ENCODE data around the gene SUGP1. TPM values are rescaled to one million over a fixed set of nuclear protein-coding genes. Genes with fewer than 3 reads are reported as not detected.

SUGP1 gene
- total and polyA plus RNA-seq, 2 of the 13 experiments (the other 11 are each of a cell fraction or from before 2014, with no cell fraction given), result 21.6 to 25.9 TPM

DNA sequence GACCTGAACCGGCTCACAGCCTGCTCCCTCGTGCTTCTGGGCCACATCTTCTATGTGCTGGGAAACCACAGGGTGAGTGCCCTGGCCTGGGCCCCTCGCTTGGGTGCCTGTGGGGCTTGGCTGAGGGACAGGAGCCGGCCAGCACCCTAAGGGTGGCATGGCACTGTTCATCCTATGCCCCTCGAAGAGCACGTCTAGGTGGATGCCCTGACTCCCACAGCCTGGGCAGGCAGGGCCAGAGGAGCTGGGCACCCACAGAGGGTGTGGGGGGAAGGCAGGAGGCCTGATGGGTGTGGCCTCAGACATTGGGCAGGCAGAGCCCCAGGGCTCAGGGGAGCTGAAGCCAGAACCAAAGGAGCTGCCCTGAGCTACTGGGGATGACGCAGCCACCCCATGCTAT lies 29.1 kb upstream of the SUGP1 start:
- 73% methylated on average over 2 of the region's 7 CpGs for WGBS (ENCODE audit: low lambda C conversion rate)
- intact Hi-C loops (cut with micrococcal nuclease; ENCODE audit: unreplicated experiment) (no loop called here), in situ Hi-C loops (cut with HindIII; ENCODE audit: extremely low pct_ligation_motif_present, low pct_unique_long_range_greater_than_20kb) (no loop called here)
- FAIRE-seq (no peak), DNase-seq (ENCODE audit: low spot score) (no peak), ATAC-seq (no peak; the same call in 2 of the 3 replicates)
- Histone ChIP-seq H3K27me3 (ENCODE audit: control insufficient read depth in 1 of 2, insufficient read depth in 2 of 2, low read length in 2 of 2) (no peaks in the 10 kb centered on the region), H2AFZ (ENCODE audit: low read length) (no peak overlapping the region), H4K20me1 (ENCODE audit: insufficient read depth, low read length) (no peaks in the 10 kb centered on the region), H3K36me3 (replicated peaks in 1 of 2; ENCODE audit: control insufficient read depth in 1 of 2, insufficient read depth in 2 of 2, low read length in 2 of 2) (peaks cover 36 to 68% of the 10 kb centered on the region in 2 experiments), H3K4me1 (ENCODE audit: insufficient read depth, low read length) (no peaks in the 10 kb centered on the region), H3K9me3 (ENCODE audit: low read length) (no peaks in the 10 kb centered on the region), H3K79me2 (ENCODE audit: insufficient read depth, low read length) (no peaks in the 10 kb centered on the region), H3K27ac (ENCODE audit: extremely low read length, insufficient read depth, low read length) (no peak overlapping the region), H3K9ac (ENCODE audit: insufficient read depth, low read depth, low read length) (no peak overlapping the region), H3K4me3 (replicated peaks in 1 of 3; ENCODE audit: insufficient read depth in 1 of 3, low read depth in 2 of 3, low read length in 3 of 3) (no peak overlapping the region), H3K4me2 (ENCODE audit: low read depth, low read length) (no peak overlapping the region)
- POLR2A ChIA-PET, result no interaction called here
- BruUV-seq (replicated peaks), result no TSS peak
- TF ChIP-seq ZNF670 (CRISPR knock-in tag; IDR thresholded peaks at IDR 0.05; ENCODE audit: borderline replicate concordance) (no peak), YEATS2 (CRISPR knock-in tag; IDR thresholded peaks at IDR 0.05; ENCODE audit: borderline replicate concordance) (no peak), ARNT2 (CRISPR knock-in tag; IDR thresholded peaks at IDR 0.05; ENCODE audit: low read depth) (no peak), ZNF615 (CRISPR knock-in tag; IDR thresholded peaks at IDR 0.05; ENCODE audit: borderline replicate concordance) (no peak), AGO2 (optimal IDR thresholded peaks at IDR 0.05; ENCODE audit: low read depth, low read length) (peak; percentile 18), BRD4 (CRISPR knock-in tag; IDR thresholded peaks at IDR 0.05) (no peak)
- TF ChIP-seq, protein P1, sequence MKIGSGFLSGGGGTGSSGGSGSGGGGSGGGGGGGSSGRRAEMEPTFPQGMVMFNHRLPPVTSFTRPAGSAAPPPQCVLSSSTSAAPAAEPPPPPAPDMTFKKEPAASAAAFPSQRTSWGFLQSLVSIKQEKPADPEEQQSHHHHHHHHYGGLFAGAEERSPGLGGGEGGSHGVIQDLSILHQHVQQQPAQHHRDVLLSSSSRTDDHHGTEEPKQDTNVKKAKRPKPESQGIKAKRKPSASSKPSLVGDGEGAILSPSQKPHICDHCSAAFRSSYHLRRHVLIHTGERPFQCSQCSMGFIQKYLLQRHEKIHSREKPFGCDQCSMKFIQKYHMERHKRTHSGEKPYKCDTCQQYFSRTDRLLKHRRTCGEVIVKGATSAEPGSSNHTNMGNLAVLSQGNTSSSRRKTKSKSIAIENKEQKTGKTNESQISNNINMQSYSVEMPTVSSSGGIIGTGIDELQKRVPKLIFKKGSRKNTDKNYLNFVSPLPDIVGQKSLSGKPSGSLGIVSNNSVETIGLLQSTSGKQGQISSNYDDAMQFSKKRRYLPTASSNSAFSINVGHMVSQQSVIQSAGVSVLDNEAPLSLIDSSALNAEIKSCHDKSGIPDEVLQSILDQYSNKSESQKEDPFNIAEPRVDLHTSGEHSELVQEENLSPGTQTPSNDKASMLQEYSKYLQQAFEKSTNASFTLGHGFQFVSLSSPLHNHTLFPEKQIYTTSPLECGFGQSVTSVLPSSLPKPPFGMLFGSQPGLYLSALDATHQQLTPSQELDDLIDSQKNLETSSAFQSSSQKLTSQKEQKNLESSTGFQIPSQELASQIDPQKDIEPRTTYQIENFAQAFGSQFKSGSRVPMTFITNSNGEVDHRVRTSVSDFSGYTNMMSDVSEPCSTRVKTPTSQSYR (CRISPR knock-in tag; IDR thresholded peaks at IDR 0.05; ENCODE audit: borderline replicate concordance), result no peak
- CTCF ChIA-PET (ENCODE audit: low intra/inter-chr PET ratio, low total read pairs), result no interaction called here
